GM12874 (cell line): ENCODE data around the gene ETS1.

Experiments
- TF ChIP-seq, protein P1 (sequence below): IDR thresholded peaks from 2 replicates; pipeline ENCODE4 v1.5.1; 2011; ENCODE audit warnings: low read depth, mild to moderate bottlenecking, control low read depth, low read length, moderate library complexity; ENCODE audit not compliant: insufficient read depth

The ETS1 gene

DNA sequence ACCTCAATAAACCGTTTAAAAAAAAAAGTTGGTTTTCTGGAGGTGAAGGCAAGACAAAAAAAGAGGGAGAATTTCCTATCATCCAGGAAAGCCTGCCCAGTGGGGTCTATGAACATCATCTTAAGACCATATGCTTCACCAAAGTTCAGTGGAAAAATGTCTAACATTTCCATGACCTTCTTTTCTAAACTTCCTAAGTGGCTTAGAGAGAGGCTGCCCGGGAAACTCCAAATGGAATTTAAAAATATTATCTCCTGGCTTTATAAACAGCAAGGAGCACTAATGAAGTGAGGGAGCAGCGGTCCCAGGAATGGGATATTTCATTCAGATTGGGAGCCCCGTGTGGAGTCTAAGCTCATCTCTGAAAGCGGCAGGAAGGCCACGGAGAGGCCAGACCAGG is 46.9 kb downstream of the ETS1 start:
- TF ChIP-seq, protein P1, sequence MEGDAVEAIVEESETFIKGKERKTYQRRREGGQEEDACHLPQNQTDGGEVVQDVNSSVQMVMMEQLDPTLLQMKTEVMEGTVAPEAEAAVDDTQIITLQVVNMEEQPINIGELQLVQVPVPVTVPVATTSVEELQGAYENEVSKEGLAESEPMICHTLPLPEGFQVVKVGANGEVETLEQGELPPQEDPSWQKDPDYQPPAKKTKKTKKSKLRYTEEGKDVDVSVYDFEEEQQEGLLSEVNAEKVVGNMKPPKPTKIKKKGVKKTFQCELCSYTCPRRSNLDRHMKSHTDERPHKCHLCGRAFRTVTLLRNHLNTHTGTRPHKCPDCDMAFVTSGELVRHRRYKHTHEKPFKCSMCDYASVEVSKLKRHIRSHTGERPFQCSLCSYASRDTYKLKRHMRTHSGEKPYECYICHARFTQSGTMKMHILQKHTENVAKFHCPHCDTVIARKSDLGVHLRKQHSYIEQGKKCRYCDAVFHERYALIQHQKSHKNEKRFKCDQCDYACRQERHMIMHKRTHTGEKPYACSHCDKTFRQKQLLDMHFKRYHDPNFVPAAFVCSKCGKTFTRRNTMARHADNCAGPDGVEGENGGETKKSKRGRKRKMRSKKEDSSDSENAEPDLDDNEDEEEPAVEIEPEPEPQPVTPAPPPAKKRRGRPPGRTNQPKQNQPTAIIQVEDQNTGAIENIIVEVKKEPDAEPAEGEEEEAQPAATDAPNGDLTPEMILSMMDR, result no peak

DNA sequence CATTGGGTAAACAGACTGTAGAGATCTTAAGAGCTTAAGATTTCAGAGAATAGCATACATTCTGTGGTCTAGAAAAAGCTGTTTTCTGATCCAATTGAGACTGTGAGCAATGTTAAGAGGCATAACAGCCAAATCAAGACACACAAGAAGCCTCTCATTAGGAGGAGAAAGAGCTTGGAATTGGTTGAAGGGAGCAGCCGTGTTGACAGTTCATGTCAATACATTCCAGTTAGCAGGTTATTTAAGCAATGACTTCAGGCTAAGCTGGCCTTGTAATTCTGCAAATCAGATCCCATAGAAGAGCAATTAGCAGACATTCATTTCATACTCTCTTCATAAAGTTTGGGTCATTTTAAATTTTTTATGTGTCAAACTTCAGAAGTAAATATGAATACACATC is 50.9 kb downstream of the ETS1 start:
- TF ChIP-seq, protein P1, result no peak

- TF ChIP-seq, protein P1, result no peak
Measured at GRCh38 chr11:128535468-128536457, 51.6 kb downstream of the ETS1 start.

DNA sequence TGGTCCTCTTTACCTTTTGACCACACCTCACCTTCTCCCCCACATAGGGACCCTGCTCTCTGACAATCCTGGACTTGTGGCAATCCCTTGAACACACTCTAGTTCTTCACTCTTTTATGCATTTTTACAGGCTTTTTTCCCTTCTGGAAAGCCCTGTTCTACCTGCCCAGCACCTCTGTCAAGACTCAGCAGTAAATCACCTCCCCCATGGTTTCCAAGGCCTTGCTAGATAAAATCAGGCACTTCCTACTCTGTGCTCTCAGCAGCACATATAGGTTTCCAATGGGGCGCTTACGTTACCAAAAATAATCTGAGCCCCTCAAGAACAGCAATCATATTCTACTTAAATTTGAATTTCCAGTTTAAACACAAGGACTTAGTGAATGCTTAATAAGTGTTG is 53.9 kb downstream of the ETS1 start:
- TF ChIP-seq, protein P1, result no peak

DNA sequence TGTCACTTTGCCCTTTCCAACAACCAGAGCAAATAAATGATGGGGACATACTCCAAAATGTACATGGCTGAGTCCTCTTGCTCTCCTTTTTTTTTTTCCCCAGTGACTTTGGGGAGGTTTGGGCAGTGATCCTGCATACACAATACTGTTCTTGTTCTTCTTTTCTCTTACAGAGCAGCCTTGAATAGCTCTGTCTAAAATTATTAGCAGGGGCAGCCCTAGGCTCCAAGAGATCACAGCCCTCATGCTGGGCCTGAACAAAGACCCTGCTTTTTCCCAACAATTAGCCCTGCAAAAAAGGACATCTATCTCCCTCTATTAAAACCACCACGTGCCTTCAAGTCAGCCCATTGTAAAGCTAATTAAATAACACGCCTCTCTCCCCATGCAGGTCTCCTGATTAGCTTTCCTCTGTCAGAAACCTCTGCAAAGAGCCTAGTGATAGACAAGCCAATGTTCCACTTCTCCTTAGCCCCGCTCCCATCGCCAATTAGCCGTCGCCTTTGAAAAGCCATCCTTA is 54.7 kb downstream of the ETS1 start:
- TF ChIP-seq, protein P1, result no peak

DNA sequence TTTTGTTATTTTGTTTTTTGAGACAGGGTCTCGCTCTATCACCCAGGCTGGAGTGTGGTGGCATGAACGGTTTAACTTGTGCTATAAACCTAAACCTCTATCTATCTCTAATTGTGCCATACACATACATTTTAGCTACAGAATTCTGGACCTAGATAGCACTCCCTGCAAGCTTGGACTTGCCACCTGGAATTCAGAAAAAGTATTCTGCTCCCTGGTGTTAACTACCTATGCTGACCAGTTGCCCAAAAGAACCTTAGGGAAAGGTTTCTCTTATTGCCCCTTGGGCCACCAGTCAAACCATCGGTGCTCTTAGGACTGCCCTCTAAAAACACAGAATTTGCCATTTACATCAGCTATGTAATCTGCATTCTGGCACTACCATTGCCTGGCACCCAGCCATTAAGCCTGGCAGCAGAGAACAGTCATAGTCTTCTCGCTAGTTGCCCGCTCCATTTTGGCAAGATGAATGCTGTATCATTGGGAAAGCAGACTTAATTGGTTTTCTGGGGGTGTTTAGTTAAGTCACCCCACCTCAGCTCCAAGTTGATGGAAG is 55.3 kb downstream of the ETS1 start:
- TF ChIP-seq, protein P1, result no peak

DNA sequence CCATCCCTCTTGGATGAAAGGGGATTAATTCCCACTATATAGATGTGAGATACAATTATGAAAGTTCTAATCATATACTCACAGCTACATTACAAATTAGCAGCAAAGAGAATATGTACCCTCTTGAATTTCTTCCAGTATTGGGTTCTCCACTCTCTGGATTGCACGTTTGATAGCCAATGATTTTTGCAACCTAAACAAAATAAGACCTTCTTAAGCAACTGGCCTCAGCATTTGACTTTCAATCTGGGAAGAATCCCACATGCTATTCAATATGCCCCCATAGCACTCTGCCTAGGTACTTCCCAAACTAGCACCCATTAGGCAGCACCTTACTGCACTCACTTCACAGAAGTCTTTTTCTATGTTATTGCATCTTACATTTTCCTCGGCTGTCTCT is 55.8 kb downstream of the ETS1 start:
- TF ChIP-seq, protein P1, result no peak
